ENCODE measurements around the gene PLA2G2F. TPM values are rescaled to one million over a fixed set of nuclear protein-coding genes. Genes with fewer than 3 reads are reported as not detected.

Gene PLA2G2F
- total and polyA plus RNA-seq, 9 of the 15 experiments (the other 6 are each of a cell fraction or from before 2014, with no cell fraction given) = not detected

- TF ChIP-seq, protein P1, sequence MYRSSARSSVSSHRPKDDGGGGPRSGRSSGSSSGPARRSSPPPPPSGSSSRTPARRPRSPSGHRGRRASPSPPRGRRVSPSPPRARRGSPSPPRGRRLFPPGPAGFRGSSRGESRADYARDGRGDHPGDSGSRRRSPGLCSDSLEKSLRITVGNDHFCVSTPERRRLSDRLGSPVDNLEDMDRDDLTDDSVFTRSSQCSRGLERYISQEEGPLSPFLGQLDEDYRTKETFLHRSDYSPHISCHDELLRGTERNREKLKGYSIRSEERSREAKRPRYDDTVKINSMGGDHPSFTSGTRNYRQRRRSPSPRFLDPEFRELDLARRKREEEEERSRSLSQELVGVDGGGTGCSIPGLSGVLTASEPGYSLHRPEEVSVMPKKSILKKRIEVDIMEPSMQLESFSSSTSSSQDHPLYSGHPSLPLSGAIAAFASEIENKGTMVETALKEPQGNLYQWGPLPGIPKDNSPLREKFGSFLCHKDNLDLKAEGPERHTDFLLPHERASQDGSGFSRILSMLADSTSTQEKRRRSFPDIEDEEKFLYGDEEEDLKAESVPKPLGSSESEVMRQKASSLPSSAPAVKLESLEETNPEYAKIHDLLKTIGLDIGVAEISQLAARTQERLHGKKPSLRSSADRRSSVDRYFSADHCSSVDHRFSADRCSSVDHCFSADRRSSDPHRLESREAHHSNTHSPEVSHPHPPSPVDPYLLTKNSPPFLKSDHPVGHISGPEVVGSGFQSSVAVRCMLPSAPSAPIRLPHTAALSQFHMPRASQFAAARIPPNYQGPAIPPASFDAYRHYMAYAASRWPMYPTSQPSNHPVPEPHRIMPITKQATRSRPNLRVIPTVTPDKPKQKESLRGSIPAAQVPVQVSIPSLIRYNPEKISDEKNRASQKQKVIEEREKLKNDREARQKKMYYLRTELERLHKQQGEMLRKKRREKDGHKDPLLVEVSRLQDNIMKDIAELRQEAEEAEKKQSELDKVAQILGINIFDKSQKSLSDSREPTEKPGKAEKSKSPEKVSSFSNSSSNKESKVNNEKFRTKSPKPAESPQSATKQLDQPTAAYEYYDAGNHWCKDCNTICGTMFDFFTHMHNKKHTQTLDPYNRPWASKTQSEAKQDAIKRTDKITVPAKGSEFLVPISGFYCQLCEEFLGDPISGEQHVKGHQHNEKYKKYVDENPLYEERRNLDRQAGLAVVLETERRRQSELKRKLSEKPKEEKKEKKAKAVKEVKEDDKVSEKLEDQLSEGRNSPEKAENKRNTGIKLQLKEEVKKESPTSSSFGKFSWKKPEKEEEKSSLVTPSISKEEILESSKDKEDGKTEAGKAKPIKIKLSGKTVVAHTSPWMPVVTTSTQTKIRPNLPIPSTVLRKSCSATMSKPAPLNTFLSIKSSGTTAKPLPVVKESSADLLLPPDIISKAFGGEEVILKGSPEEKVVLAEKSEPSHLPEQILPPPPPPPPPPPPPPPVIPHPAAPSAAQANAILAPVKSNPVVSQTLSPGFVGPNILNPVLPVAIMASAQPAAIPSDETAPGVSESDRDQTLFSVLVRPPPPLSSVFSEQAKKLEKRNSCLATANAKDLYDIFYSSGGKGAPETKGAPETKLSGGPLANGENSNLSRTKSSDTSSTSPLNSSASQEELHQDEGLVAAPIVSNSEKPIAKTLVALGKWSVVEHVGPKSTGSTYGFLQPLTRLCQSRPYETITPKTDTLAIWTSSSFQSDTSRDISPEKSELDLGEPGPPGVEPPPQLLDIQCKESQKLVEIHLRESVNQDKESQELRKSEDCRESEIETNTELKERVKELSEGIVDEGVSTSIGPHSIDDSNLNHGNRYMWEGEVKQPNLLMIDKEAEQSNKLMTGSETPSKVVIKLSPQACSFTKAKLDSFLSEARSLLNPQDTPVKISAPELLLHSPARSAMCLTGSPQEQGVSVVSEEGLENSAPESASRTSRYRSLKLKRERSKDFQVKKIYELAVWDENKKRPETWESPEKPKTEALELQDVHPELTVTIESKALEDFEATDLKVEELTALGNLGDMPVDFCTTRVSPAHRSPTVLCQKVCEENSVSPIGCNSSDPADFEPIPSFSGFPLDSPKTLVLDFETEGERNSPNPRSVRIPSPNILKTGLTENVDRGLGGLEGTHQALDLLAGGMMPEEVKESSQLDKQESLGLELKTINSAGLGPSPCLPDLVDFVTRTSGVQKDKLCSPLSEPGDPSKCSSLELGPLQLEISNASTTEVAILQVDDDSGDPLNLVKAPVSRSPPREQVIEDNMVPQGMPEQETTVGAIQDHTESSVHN (IDR thresholded peaks at IDR 0.05; ENCODE audit: borderline replicate concordance in 1 of 2, low read depth in 1 of 2) = no peak
- TF ChIP-seq GABPB1 (CRISPR knock-in tag; IDR thresholded peaks at IDR 0.05) (no peak), SMARCA5 (IDR thresholded peaks at IDR 0.05) (peak; percentile 74; the same call in 1 of the 2 replicates), ZNF212 (CRISPR knock-in tag; IDR thresholded peaks at IDR 0.05) (no peak), TBP (optimal IDR thresholded peaks at IDR 0.05; ENCODE audit: low read depth, low read length) (peak; percentile 35), PML (IDR thresholded peaks at IDR 0.05; ENCODE audit: low read length) (peak; percentile 46; the same call in 1 of the 2 replicates), NCOA6 (IDR thresholded peaks at IDR 0.05) (peak; percentile 12; the same call in 1 of the 2 replicates), BRF2 (IDR thresholded peaks at IDR 0.05; ENCODE audit: borderline replicate concordance, insufficient read depth, insufficient read length) (no peak), BHLHE40 (IDR thresholded peaks at IDR 0.05; ENCODE audit: low read length) (peak; percentile 27; the same call in 1 of the 2 replicates), ATF1 (CRISPR knock-in tag; IDR thresholded peaks at IDR 0.05) (no peak), ATF1 (tag; IDR thresholded peaks at IDR 0.05) (no peak; the same call in none of the 2 replicates), SAFB (IDR thresholded peaks at IDR 0.05; ENCODE audit: borderline replicate concordance, low read depth, low read length) (no peak), POLR3A (IDR thresholded peaks at IDR 0.05; ENCODE audit: borderline replicate concordance, extremely low read depth, insufficient read depth, insufficient read length) (no peak), TAF15 (IDR thresholded peaks at IDR 0.05; ENCODE audit: low read depth, low read length) (no peak)
- TF ChIP-seq, protein P2, sequence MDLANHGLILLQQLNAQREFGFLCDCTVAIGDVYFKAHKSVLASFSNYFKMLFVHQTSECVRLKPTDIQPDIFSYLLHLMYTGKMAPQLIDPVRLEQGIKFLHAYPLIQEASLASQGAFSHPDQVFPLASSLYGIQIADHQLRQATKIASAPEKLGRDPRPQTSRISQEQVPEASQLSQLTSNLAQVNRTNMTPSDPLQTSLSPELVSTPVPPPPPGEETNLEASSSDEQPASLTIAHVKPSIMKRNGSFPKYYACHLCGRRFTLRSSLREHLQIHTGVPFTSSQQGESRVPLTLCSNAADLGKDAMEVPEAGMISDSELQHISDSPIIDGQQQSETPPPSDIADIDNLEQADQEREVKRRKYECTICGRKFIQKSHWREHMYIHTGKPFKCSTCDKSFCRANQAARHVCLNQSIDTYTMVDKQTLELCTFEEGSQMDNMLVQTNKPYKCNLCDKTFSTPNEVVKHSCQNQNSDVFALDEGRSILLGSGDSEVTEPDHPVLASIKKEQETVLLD (IDR thresholded peaks at IDR 0.05) = peak; percentile 76
- TF ChIP-seq, protein P3, sequence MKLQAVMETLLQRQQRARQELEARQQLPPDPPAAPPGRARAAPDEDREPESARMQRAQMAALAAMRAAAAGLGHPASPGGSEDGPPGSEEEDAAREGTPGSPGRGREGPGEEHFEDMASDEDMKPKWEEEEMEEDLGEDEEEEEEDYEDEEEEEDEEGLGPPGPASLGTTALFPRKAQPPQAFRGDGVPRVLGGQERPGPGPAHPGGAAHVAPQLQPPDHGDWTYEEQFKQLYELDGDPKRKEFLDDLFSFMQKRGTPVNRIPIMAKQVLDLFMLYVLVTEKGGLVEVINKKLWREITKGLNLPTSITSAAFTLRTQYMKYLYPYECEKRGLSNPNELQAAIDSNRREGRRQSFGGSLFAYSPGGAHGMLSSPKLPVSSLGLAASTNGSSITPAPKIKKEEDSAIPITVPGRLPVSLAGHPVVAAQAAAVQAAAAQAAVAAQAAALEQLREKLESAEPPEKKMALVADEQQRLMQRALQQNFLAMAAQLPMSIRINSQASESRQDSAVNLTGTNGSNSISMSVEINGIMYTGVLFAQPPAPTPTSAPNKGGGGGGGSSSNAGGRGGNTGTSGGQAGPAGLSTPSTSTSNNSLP (IDR thresholded peaks at IDR 0.05; ENCODE audit: borderline replicate concordance, low read depth, low read length) = 0 out of 2 replicates have a peak, but pooled peaks have one; percentile 73
Observed at GRCh38 chr1:20187813-20188454, 48.8 kb downstream of the PLA2G2F start (continued).

Measured in K562 (cell line).